Calu3 (cell line): ENCODE measurements around the gene SSTR4. TPM values are rescaled to one million over a fixed set of nuclear protein-coding genes. Genes with fewer than 3 reads are reported as not detected.

Experiments
- BruUV-seq: library from RNA; stranded (reverse); fragments of 400-500 nt; replicated peaks from 2 replicates; lab custom pipeline; 2021; lab: Mats Ljungman, UMichigan
- CTCF ChIA-PET: fragments of 300-600 bp; sonication (Branson Sonifier 250); formaldehyde crosslinking; loops from one replicate; lab custom pipeline; 2022; ENCODE audit warnings: antibody characterized with exemption; lab: Charles Lee
- DNase-seq: peaks from one replicate; pipeline ENCODE4 v3.0.0; 2022
- H3K27ac Mint-ChIP-seq: one replicate; pipeline ENCODE4 v1.8.0; 2022; ENCODE audit warnings: mixed read lengths; ENCODE audit not compliant: unreplicated experiment
- H3K27me3 Mint-ChIP-seq: one replicate; pipeline ENCODE4 v1.8.0; 2022; ENCODE audit warnings: mixed read lengths; ENCODE audit not compliant: unreplicated experiment
- H3K36me3 Mint-ChIP-seq: one replicate; pipeline ENCODE4 v1.8.0; 2022; ENCODE audit warnings: mild to moderate bottlenecking, moderate library complexity, mixed read lengths; ENCODE audit not compliant: insufficient read depth, unreplicated experiment
- H3K4me1 Mint-ChIP-seq: one replicate; pipeline ENCODE4 v1.8.0; 2022; ENCODE audit warnings: mild to moderate bottlenecking, low read depth, mixed read lengths; ENCODE audit not compliant: unreplicated experiment
- H3K4me3 Mint-ChIP-seq: one replicate; pipeline ENCODE4 v1.8.0; 2022; ENCODE audit warnings: mild to moderate bottlenecking, low read depth, moderate library complexity, mixed read lengths; ENCODE audit not compliant: unreplicated experiment
- H3K9me3 Mint-ChIP-seq: one replicate; pipeline ENCODE4 v1.8.0; 2022; ENCODE audit warnings: low read depth, mixed read lengths; ENCODE audit not compliant: unreplicated experiment
- intact Hi-C: fragments of 100-400 bp; cut with micrococcal nuclease; formaldehyde crosslinking; loops from one replicate; pipeline ENCODE4 v1.10.0; 2022; ENCODE audit not compliant: unreplicated experiment
- total RNA-seq: library from RNA; stranded (reverse); gene quantifications from 2 replicates; pipeline ENCODE4 v1.2.3, GENCODE V29; 2022
- TF ChIP-seq, protein P1 (sequence below): fragments of 200-600 bp; IDR thresholded peaks from one replicate; pipeline ENCODE4 v1.8.0; 2022; ENCODE audit warnings: antibody characterized with exemption; ENCODE audit not compliant: unreplicated experiment

The SSTR4 gene
- total RNA-seq, 1 experiment from 2014 or later = not detected

DNA sequence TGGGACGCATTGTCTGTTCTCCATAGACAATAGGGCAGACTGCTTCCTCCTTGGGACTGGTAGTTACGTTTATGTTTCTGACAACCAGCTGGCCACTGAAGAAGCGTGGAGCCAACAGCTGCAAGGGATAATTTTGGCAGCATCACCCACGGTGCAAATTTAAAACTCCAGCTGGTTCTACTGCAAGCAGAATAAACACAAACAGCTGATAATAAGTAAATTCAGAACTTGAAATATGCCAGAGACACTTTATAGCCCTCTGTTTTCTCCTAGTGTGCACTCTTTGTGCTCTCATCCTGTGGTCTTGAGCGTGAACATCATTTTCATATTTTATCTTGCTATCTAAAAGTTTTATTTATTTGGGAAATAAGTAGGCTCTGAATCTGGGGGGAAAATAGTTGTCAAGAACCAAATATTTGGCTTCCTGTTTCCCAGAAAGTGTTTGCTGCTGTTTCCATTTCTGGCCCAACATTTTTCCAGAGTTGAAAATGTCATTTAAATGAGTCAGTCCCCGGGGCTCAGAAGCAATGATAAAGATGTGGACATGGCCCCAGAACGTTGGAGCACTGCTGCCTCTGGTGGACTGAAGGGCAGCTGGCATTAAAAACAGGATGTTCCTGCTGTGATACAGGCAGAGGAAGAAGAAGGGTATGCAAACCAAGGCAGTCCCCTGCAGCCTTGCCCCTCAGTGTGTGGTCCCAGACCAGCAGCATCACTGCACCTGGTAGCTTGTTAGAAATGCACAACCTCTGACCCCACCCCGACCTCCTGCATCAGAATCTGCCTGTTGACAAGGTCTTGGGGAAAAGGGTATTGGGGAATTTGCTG, 26.8 kb downstream of the SSTR4 start:
- Mint-ChIP-seq H3K27ac (no peak overlapping the region), H3K4me3 (no peak overlapping the region), H3K9me3 (no peaks in the 10 kb centered on the region), H3K27me3 (peaks cover 22% of the 10 kb centered on the region), H3K4me1 (no peaks in the 10 kb centered on the region), H3K36me3 (no peaks in the 10 kb centered on the region)
- TF ChIP-seq, protein P1, sequence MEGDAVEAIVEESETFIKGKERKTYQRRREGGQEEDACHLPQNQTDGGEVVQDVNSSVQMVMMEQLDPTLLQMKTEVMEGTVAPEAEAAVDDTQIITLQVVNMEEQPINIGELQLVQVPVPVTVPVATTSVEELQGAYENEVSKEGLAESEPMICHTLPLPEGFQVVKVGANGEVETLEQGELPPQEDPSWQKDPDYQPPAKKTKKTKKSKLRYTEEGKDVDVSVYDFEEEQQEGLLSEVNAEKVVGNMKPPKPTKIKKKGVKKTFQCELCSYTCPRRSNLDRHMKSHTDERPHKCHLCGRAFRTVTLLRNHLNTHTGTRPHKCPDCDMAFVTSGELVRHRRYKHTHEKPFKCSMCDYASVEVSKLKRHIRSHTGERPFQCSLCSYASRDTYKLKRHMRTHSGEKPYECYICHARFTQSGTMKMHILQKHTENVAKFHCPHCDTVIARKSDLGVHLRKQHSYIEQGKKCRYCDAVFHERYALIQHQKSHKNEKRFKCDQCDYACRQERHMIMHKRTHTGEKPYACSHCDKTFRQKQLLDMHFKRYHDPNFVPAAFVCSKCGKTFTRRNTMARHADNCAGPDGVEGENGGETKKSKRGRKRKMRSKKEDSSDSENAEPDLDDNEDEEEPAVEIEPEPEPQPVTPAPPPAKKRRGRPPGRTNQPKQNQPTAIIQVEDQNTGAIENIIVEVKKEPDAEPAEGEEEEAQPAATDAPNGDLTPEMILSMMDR = no peak
- CTCF ChIA-PET = no interaction called here
- intact Hi-C loops = no loop called here
- no peak for DNase-seq
- BruUV-seq = no TSS peak

DNA sequence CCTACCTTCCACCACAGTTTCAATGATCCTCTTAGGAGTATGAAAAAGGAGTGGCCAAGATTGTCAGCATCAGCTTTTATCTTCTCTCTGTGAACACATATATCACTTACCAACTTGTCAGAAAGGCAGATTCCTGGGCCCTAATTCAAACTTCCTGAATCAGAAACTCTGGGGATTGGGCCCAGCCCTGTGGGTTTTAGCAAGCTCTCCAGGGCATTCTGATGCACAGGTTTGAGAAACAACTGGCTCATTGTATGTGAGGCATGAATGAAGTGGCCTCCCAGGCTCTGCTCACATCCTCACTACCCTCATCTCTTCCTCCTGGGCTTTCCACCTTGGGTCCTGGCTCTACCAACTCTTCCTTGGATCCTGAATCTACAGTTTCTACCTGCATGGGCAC, 27.5 kb downstream of the SSTR4 start:
- CTCF ChIA-PET = no interaction called here
- H3K4me1 Mint-ChIP-seq = no peaks in the 10 kb centered on the region
- DNase-seq = no peak
- TF ChIP-seq, protein P1 = no peak
- H3K27me3 Mint-ChIP-seq = peaks cover 22% of the 10 kb centered on the region
- H3K4me3 Mint-ChIP-seq = no peak overlapping the region
- H3K9me3 Mint-ChIP-seq = no peaks in the 10 kb centered on the region
- intact Hi-C loops = no loop called here
- no peak overlapping the region for H3K27ac Mint-ChIP-seq
- BruUV-seq = no TSS peak
- H3K36me3 Mint-ChIP-seq = no peaks in the 10 kb centered on the region

DNA sequence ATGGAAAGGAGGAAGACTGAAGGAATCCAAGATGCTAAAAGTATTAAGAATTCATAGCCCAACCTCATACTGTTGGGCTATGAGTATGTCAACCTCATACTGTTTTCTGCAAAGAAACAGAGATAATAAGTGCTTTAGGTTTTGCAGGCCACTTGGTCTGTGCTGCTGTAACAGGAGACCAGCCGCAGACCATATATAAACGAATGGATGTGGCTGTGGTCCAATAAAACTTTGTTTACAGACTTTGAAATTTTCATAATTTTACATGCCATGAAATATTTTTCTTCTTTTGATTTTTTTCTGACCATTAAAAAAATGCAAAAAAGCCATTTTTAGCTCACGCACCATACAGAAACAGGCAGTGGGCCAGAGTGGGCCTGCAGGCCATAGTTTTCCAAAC, 28.1 kb downstream of the SSTR4 start:
- CTCF ChIA-PET = no interaction called here
- H3K4me1 Mint-ChIP-seq = no peaks in the 10 kb centered on the region
- BruUV-seq = no TSS peak
- intact Hi-C loops = no loop called here
- no peak overlapping the region for H3K4me3 Mint-ChIP-seq
- no peaks in the 10 kb centered on the region for H3K9me3 Mint-ChIP-seq
- TF ChIP-seq, protein P1 = no peak
- H3K27me3 Mint-ChIP-seq = peaks cover 22% of the 10 kb centered on the region
- DNase-seq = no peak
- no peaks in the 10 kb centered on the region for H3K36me3 Mint-ChIP-seq
- no peak overlapping the region for H3K27ac Mint-ChIP-seq

DNA sequence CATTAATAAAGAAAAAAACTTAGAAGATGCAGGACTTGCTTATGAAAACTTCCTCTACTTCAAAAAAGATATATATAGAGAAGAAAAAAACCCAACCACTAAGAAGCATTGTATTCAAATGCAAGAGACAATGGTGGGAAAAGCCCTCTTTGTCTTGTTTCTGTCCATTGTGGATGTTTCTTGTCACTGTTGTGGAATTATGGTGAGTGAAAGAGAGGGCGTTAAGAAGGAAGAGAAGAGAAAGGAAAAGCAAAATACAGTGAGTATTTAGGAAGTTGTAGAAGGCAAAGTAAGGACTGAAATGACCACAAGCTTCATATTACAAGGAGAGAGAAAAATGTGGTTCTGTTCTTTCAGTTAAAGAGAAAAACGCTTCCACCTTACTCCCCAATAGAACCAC, 28.5 kb downstream of the SSTR4 start:
- Mint-ChIP-seq H3K27ac (no peak overlapping the region), H3K4me1 (no peaks in the 10 kb centered on the region), H3K4me3 (no peak overlapping the region), H3K27me3 (peaks cover 22% of the 10 kb centered on the region), H3K9me3 (no peaks in the 10 kb centered on the region), H3K36me3 (no peaks in the 10 kb centered on the region)
- intact Hi-C loops = no loop called here
- no TSS peak for BruUV-seq
- CTCF ChIA-PET = no interaction called here
- TF ChIP-seq, protein P1 = no peak
- no peak for DNase-seq
